HG03469 (cell line): ENCODE measurements around the gene PTPRE.

ENCODE experiments used
- ATAC-seq: cut with Tn5 transposase; IDR thresholded peaks from one replicate; pipeline ENCODE4 v1.9.1; 2021; ENCODE audit warnings: mild to moderate bottlenecking, moderate library complexity, moderate number of reproducible peaks; ENCODE audit not compliant: unreplicated experiment

Gene PTPRE

GRCh38 chr10:127907411-127908105 is 655 bp downstream of the PTPRE start:
- ATAC-seq = no peak

DNA sequence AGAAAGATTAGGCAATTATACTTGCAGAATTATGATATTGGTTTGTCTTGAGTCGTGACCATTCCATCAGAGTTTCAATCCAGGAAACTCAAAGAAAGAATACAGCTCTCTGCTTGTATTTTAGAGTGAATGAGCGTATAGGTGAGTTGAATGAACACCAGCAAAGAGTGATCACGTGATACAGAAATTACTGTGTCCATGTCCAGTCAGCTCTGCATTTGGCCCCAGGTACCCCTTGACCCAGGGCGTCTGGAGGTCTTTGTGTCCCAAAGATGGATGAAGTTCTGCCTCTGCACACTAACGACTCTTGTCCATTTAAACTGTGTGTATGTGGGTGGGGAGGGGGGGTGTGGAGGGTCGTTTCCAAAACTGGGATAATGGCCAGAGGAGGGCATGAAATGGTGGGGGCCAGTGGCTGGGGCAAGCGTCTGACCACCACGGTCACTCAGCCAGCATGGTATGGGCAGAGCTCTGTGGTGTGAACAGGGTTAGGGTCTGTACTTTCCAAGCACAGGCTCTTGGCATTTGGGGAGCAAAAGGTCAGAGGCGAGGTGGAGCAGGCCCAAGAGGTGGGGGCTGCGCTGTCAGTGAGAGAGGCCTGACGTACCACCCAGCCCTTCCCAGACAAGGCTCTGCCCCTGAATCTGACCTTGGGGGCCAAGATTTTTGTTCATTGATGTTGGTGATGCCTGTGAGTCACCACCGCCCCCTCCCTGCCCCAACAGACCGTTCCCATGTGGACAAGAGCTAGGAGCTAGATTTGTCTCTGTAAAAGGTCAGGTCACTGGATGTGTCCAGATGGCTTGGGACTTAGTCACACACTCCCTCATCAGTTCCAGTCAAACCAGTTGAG is 1.4 kb downstream of the PTPRE start:
- no peak for ATAC-seq

DNA sequence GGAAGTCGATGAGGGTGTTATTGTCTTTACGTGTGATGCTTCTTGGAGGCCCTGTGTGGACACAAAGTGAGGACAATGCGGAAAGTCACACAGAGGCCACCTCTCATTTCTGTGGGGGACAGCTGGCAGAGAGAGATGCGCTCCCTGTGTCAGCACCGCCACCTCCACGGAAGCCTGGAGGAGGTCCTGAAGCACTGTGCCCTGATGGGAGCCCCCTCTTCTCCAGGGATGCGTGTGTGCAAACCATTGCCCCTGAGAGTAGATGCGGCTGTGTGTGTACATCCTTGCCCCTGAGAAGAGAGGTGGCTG is 2.0 kb downstream of the PTPRE start:
- no peak for ATAC-seq

- no peak for ATAC-seq
Measured at GRCh38 chr10:127909716-127910463, 3.0 kb downstream of the PTPRE start.

DNA sequence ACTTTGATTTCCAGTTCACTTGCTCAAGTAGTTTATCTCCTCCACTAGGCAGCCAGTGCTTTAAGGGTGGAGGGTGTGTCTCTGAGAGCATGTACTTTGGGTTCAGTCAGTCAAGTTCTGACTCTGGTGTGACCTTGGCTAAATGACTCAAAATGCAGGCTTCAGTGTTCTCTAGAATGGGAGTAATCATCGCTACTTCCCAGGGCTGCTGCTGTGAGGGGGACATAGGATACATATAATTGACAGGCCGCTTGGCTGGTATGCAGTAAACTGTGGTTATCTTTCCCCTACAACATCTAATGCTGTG is 3.5 kb downstream of the PTPRE start:
- ATAC-seq = no peak

DNA sequence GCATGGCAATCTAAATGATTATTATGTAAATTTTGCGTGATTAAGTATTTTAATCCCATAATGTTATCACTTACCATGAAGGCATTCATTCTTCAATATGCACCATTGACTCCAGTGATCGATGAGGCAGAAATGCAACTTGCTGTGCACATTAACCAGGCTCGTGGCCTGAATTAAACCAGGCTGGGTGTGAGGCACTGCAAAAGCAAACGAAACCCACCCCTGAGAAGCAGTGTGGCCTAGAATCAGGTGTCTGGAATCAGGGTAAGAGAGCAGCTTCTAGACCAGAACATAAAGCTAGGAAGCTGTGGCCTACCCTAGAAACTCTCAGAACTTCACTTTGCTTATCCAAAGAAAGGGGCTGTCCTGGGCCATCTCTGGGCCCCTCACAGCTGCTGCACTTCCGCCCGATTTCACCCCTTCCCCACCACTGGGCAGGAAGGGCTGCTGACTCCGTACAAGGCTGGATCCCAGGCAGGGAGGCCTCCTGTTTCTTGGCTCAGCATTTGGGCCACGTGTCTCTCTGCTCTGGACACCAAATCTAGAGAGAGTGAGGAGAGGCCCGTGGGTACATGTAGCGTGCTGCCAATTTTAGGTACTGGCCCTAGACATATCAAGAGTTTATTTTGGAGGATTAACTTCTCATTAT is 4.4 kb downstream of the PTPRE start:
- no peak for ATAC-seq

DNA sequence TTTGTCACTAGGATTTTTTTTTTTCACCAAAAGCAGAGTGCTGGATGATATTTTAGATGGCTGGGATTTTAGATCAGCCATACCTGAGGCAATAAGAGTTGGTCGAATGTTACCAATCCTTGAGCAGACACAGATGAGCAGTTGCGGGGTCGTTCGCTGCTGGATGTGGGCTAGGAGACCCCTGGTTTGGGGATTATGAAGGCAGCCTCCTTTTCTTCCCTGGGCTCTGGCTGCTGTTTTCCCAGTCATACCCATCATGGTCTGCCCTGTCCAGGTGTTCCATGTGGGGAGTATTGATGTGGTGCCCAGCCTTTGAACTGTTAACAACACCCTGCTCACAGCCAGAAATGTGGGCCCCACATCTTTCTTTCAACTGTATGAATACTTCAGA is 5.0 kb downstream of the PTPRE start:
- ATAC-seq = no peak

GRCh38 chr10:127912607-127913367 is 5.9 kb downstream of the PTPRE start:
- ATAC-seq = no peak

DNA sequence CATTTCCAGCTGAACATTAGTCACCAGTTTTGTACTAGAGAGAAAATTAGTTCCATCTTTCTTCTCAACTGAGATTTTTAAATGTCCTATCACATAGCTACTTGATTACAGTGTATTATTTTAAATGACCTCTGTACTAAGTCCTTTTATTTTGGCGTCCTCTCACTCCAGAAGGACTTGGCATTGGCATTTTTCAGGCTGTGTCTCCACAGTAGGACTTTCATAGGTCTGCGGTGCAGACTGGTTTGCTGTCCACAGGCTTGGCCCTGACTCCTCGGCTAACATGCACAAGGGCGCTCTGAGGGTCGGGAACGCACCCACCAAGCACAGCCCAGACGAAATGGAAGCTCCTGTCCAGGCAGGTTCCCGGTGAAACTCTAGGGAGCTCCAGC is 6.5 kb downstream of the PTPRE start:
- no peak for ATAC-seq

GRCh38 chr10:127915324-127915723 is 8.4 kb downstream of the PTPRE start:
- ATAC-seq = no peak

DNA sequence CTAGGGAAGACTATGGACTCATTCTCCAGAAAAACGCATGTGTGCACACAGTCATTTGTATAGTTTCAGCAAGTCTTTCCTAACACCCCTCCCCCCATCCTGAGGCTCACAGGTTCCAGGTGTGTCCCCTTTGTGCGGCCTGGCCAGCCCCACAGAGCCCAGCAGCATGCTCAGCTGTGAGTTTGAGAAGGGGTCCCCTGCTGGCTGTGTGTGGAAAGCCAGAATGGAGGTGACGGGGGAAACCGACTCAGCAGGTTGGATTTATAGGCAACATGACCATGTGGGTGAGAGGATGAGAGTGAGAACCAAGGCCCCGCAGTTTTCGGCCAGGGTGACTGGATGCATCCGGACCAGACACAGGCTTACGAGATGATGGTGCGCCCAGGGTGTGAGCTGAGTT is 9.9 kb downstream of the PTPRE start:
- ATAC-seq = no peak

DNA sequence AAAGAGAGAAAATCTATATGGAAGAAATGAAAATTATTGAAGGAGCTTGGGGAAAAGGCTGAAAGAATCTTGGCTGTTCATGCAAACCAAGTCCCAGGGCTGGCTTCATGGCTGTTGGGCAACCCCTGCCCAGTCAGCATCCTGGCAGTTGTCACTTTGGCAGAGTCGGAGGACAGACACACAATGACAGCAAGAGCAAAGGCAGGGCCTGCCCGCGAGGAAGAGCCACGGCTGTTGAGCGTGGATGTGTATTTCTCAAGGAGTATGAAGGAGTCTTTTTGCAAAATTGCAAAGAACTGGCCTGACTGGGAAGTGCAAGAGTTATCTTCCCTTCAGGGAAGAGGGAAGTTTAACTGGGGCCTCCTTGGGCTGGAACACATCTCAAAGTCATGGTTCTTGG is 11.7 kb downstream of the PTPRE start:
- ATAC-seq = no peak

- no peak for ATAC-seq
Measured at GRCh38 chr10:127919418-127920271, 12.7 kb downstream of the PTPRE start.

DNA sequence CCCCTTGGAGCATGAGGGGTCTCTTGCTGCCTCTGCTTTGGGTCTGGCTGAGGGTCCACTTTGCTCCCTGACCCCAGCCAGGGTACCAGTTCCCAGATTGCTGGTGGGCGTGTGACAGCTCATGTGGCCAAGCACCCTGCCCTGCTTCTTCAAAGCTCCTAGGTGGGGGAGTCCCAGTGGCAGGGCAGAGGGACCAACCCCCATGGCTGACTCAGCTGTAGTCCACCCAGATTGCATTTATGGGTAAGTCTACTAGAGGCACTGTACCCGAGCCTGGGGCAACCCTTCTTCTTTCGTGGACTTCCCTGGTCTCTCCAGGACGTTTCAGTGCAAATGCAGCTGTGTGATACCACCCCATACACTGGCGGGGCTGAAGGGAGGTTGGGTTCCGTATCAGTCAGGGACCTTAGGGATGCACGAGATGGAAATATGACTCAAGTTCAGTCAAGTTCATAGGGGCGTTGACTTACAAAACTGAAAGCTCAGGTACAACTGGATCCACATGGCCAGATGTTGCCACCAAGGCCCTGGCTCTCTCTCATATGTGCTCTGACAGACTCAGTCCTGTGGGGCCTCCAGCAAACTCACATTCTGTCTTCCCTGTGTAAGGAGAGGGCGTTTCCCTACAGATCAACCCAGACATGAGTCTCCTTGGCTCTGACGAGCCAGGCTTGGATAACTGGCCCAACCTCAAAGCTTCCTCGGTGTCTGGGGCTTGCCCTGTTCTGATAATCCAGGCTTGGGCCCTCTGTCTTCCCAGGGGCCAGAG is 13.6 kb downstream of the PTPRE start:
- ATAC-seq = no peak

DNA sequence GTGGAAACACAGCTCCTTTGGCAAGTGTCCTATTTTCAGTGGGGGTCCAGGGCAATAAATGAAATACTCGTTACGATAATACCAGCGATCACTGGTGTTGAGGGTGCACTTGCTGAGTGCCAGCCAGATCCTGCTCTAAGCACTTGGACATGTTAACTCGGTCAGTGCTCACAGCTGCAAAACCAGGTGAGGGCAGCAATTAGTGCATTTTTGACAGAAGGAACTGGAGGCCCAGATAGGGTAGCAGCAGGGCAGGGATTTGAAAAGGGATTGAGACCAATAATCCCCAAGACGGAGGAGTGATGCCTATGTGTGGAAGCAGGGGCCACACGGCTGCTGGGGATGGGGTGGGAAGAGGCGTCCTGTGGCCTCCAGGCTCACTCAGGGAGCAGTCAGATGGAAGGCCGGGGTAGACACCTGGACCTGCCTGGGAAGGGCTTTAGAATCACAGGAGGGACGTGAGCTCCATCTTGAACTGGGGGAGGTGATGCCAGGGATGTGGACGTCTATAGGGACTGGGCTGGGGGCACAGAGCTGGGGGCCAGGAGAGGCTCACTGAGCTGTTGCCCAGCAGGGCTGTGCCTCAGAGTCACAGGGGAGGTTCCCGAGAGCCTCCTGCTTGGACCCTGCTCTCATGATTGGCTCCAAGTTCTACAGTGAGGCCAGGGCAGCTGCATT is 14.3 kb downstream of the PTPRE start:
- ATAC-seq = no peak

DNA sequence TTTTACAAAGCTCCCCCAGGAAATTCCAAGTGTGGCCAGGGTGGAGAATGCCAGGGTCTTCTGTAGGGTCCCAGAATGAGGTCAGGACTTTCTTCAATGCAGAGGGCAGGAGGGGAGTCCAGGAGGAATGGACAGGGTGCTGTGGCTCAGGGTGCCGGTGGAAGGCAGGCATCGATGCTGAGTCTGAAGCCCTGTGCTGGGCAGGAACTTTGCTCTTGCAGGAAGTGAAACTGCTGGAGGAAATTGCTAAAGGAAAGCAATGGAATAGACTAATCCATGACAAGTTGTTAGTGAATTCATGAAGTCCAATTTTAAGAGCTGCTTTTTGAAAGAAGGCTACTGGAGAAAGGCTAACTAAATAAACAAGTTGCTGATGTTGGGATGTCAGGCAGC is 14.8 kb downstream of the PTPRE start:
- ATAC-seq = no peak

DNA sequence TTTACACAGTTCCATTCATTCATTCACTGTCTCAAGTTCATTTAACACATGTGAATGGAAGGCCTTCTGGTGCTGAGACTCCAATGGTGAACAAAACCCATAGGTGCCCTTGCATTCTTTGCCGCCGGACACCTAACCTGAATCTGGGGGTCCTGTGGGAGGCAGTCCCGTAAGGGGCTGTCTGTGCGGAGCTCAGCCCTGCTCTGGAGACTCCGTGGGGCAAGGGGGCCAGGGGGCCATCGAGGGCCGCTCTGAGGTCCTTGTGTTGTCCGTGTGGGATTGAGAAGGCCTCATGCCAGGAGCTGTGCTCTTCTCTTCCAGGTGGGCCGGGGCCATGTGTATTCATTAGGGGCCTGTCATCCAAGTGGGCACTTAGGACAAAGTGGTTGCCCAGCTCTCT is 15.3 kb downstream of the PTPRE start:
- ATAC-seq = no peak

DNA sequence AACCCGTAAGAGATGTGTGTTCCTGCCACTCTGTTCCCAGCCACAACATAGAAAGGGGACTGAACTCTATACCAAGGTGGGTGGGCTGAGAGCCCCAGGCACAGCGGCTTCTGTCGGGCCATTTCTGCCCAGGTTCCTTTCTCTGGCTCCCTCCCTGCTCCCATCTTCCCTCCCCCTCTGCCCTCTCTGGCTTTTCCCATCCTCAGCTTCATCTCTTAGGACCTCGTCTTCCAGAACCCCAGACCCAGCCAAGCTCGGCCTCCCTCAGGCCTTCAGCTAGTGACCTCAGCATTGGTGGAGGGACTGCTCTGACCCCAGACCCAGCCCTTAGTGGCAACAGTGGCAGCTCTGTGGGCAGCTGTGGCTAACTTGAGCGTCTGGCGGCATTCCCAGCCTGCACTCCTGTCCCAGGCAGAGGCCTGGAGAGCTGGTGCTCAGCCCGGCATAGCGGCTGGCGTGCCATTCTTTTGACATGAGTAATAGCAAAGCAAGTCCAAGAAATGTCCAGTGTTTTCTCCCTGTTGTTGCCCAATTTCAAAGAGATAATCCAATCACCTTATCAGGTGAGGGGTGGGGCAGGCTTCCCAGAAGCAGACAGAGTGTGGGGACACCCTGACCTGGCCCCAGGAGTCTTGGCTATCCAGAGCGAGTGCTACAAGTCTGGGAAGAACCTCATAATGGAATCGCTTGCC is 15.9 kb downstream of the PTPRE start:
- no peak for ATAC-seq
